ENCODE measurements around the gene ARL11. TPM values are rescaled to one million over a fixed set of nuclear protein-coding genes. Genes with fewer than 3 reads are reported as not detected.
"Not testable (repeated sequence)": the region's sequence is repeated elsewhere in the genome, so short reads cannot be mapped to it uniquely, and the experiment has no call there.

Gene ARL11
- total RNA-seq, 3 donors from 2014 or later = 1.3 to 2.3 (median 2.0) TPM

- intact Hi-C loops (cut with DNase I, micrococcal nuclease) = no loop called here
- DNase-seq (no peak), ATAC-seq (no peak)
- H3K4me1 ChIP-seq (ENCODE audit: low read depth) = peaks cover 4% of the 10 kb centered on the region
- no peaks in the 10 kb centered on the region for H3K9me3 ChIP-seq
- no peaks in the 10 kb centered on the region for H3K36me3 ChIP-seq (ENCODE audit: low read depth)
- TF ChIP-seq CTCF (IDR thresholded peaks at IDR 0.05) = no peak
- no peak overlapping the region for H3K4me3 ChIP-seq
These were observed 41.6 kb upstream of the ARL11 start for GRCh38 chr13:49586717-49587116.

GRCh38 chr13:49587311-49587847, 40.9 kb upstream of the ARL11 start:
- H3K4me3 ChIP-seq = no peak overlapping the region
- no peaks in the 10 kb centered on the region for H3K36me3 ChIP-seq (ENCODE audit: low read depth)
- DNase-seq (no peak), ATAC-seq (no peak)
- H3K9me3 ChIP-seq = no peaks in the 10 kb centered on the region
- peaks cover 4% of the 10 kb centered on the region for H3K4me1 ChIP-seq (ENCODE audit: low read depth)
- TF ChIP-seq CTCF (IDR thresholded peaks at IDR 0.05) = no peak
- intact Hi-C loops (cut with DNase I, micrococcal nuclease) = no loop called here

GRCh38 chr13:49590714-49591113, 37.6 kb upstream of the ARL11 start:
- H3K36me3 ChIP-seq (ENCODE audit: low read depth); H3K4me3 ChIP-seq; DNase-seq; intact Hi-C loops (cut with DNase I, micrococcal nuclease); H3K4me1 ChIP-seq (ENCODE audit: low read depth); H3K9me3 ChIP-seq; ATAC-seq: not testable (repeated sequence)

- H3K9me3 ChIP-seq; DNase-seq; ATAC-seq; intact Hi-C loops (cut with DNase I, micrococcal nuclease); H3K4me1 ChIP-seq (ENCODE audit: low read depth); H3K36me3 ChIP-seq (ENCODE audit: low read depth); H3K4me3 ChIP-seq: not testable (repeated sequence)
These were observed 34.4 kb upstream of the ARL11 start for GRCh38 chr13:49593876-49594275.

- intact Hi-C loops (cut with DNase I, micrococcal nuclease) = no loop called here
- H3K9me3 ChIP-seq = no peaks in the 10 kb centered on the region
- DNase-seq (no peak), ATAC-seq (no peak)
- H3K36me3 ChIP-seq (ENCODE audit: low read depth) = no peaks in the 10 kb centered on the region
- no peak for TF ChIP-seq CTCF (IDR thresholded peaks at IDR 0.05)
- no peak overlapping the region for H3K4me3 ChIP-seq
- H3K4me1 ChIP-seq (ENCODE audit: low read depth) = no peaks in the 10 kb centered on the region
These were observed 33.7 kb upstream of the ARL11 start for GRCh38 chr13:49594576-49594975.

- Histone ChIP-seq H3K9me3 (no peaks in the 10 kb centered on the region), H3K4me1 (ENCODE audit: low read depth) (no peaks in the 10 kb centered on the region)
- DNase-seq = no peak
These were observed 32.1 kb upstream of the ARL11 start for GRCh38 chr13:49596221-49596620.

More at GRCh38 chr13:49596221-49596620, 32.1 kb upstream of the ARL11 start:
- Histone ChIP-seq H3K4me3 (no peak overlapping the region), H3K36me3 (ENCODE audit: low read depth) (no peaks in the 10 kb centered on the region)
- TF ChIP-seq CTCF (IDR thresholded peaks at IDR 0.05) = no peak
- no peak for ATAC-seq
- intact Hi-C loops (cut with DNase I, micrococcal nuclease) = no loop called here

Measured in mucosa of descending colon (tissue), 3 donors.